VCaP (cell line): Measurements from ENCODE around the gene DGAT2.

ENCODE experiments used
- H3K27ac ChIP-seq: fragments of 450-650 bp; 2 replicates; pipeline ENCODE4 v1.5.1; 2017
- CTCF ChIP-seq: fragments of 450-650 bp; conservative IDR thresholded peaks from 2 replicates; pipeline ENCODE4 v1.5.1; 2017; ENCODE audit warnings: mild to moderate bottlenecking, moderate library complexity

The DGAT2 gene

GRCh38 chr11:75814363-75814676 lies 45.7 kb downstream of the DGAT2 start:
- no peak for TF ChIP-seq CTCF
- H3K27ac ChIP-seq = peak overlapping the region; percentile 88

- no peak for TF ChIP-seq CTCF
- peak within 1 kb of the TSS; percentile 88 for H3K27ac ChIP-seq
Measured at GRCh38 chr11:75814677-75815344, 46.2 kb downstream of the DGAT2 start, which contains the start of gene UVRAG. UVRAG (plus strand) TSS chr11:75815210; CDS start chr11:75815408, 198 bp downstream.

DNA sequence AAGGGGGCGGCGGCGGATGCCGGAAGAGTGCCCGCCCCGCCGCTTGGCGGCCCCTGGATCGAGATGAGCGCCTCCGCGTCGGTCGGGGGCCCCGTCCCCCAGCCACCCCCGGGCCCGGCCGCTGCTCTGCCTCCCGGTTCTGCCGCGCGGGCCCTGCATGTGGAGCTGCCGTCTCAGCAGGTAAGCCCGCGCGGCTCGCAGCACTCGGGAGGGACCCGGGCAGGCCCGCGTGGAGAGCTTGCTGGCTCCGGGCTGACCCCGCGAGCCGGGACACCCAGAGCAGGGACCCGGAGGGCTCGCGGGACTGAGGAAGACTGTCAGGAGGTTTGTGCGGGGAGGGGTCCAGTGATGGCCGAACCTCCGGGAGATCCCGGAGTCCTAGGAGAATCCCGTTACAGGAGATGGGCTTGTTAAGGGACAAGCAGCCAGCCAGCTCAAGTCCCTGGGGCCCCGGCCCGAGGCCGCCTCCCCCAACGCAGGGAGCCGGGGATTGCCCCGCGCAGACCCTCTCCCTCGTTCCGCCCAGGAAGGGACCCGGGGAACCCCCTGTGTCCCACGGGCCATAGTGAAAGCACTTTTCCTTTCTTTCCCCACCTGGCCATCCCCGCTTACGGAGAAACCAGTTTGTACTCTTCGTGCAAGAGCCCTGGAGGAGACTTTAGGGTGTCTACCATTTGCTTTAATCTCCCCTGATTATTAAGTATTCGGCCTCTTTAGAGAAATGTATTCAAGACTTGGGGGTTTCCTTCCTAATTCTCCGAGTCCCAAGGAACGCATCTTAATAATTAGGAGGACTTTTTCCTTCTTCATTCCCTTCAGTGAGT lies 47.0 kb downstream of the DGAT2 start:
- TF ChIP-seq CTCF = no peak
- H3K27ac ChIP-seq = peak overlapping the region; percentile 88

GRCh38 chr11:75816561-75817239 lies 48.1 kb downstream of the DGAT2 start:
- TF ChIP-seq CTCF = no peak
- H3K27ac ChIP-seq = peak overlapping the region; percentile 88; the same call in 1 of the 2 replicates

GRCh38 chr11:75820645-75821044 lies 52.1 kb downstream of the DGAT2 start:
- no peak for TF ChIP-seq CTCF
- no peak overlapping the region for H3K27ac ChIP-seq

GRCh38 chr11:75821202-75821601 lies 52.6 kb downstream of the DGAT2 start:
- no peak overlapping the region for H3K27ac ChIP-seq
- no peak for TF ChIP-seq CTCF

DNA sequence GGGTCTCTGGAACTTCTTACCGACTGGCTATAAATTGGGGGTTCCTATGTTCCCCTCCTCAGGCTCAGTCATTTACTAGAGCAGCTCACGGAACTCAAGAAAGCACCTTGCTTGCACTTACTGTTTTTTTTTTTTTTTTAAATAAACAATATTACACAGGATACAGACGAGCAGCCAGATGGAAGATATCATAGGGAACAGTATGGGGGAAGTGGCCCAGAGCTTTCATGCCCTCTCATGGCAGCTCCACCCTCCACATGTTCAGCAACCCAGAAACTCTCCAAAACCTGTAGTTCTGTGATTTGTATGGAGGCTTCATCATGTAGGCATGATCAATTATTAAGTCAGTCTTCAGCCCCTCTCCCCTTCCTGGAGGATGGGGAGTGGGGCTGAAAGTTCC lies 54.0 kb downstream of the DGAT2 start:
- H3K27ac ChIP-seq = no peak overlapping the region

More for the DNA sequence above, 54.0 kb downstream of the DGAT2 start:
- TF ChIP-seq CTCF = no peak
